HCT116 (cell line): ENCODE results near the gene COMMD4. TPM values are rescaled to one million over a fixed set of nuclear protein-coding genes. Genes with fewer than 3 reads are reported as not detected.

Experiments
- ATAC-seq: fragments of 200-7000 bp; cut with Tn5 transposase; 2 replicates; pipeline ENCODE4 v1.9.1; 2020; ENCODE audit warnings: mild to moderate bottlenecking, moderate library complexity
- BruUV-seq: library from RNA; stranded (reverse); fragments of 400-500 nt; replicated peaks from 2 replicates; lab custom pipeline; 2021; lab: Mats Ljungman, UMichigan
- CTCF ChIA-PET: fragments of 300-600 bp; sonication (Branson Sonifier 250); formaldehyde crosslinking; loops from one replicate; lab custom pipeline; 2021; ENCODE audit warnings: antibody characterized with exemption; lab: Charles Lee
- POLR2A ChIA-PET: fragments of 300-600, 350-600 bp; sonication (Branson Sonifier 250); formaldehyde crosslinking; loops from one replicate; lab custom pipeline; 2021; ENCODE audit warnings: antibody characterized with exemption; lab: Charles Lee
- RAD21 ChIA-PET, 2 experiments: fragments of 300-600 bp; sonication (Branson Sonifier 250); formaldehyde crosslinking; loops; one replicate each; lab custom pipeline; 2023; ENCODE audit warnings: low total read pairs in 2 of 2; ENCODE audit not compliant: uncharacterized antibody in 2 of 2, unreplicated experiment in 2 of 2, low non-redundant PET in 1 of 2; lab: Charles Lee
- DNase-seq: peaks from one replicate; pipeline ENCODE4 v3.0.0-alpha.2; 2010; ENCODE audit warnings: low read depth, low spot score
- H2AFZ ChIP-seq: fragments of 200-600 bp; shearing (Covaris generic), sonication (generic); 2 replicates; pipeline ENCODE4 v1.6.1; 2017; ENCODE audit warnings: low read depth, mixed run types, mixed read lengths, antibody characterized with exemption, low read length; ENCODE audit not compliant: poor library complexity, severe bottlenecking
- H3K27ac ChIP-seq: 2 replicates; pipeline ENCODE4 v1.5.1; 2012; ENCODE audit warnings: low read depth, low read length
- H3K27me3 ChIP-seq: fragments of 200-600 bp; sonication (generic); 2 replicates; pipeline ENCODE4 v1.6.1; 2016; ENCODE audit warnings: mixed run types, low read length, mixed read lengths; ENCODE audit not compliant: insufficient read depth
- H3K36me3 ChIP-seq, 2 experiments: fragments of 200-500 bp in 1 of 2; fragments of 200-600 bp in 1 of 2; sonication (Bioruptor generic) in 1 of 2; sonication (generic) in 1 of 2; 2 replicates each; pipeline versions ENCODE4 v1.5.1 to v1.6.1; 2014 to 2016; ENCODE audit warnings: low read length in 2 of 2, inconsistent platforms in 1 of 2, mixed read lengths in 1 of 2, mixed run types in 1 of 2; ENCODE audit not compliant: insufficient read depth in 2 of 2, control insufficient read depth in 1 of 2
- H3K4me1 ChIP-seq, 2 experiments: fragments of 200-600 bp in 1 of 2; sonication (generic) in 1 of 2; 2 replicates each; pipeline versions ENCODE4 v1.5.1 to v1.6.1; 2012 to 2017; ENCODE audit warnings: low read length in 2 of 2, inconsistent platforms in 1 of 2, mild to moderate bottlenecking in 1 of 2, mixed read lengths in 1 of 2, mixed run types in 1 of 2, moderate library complexity in 1 of 2; ENCODE audit not compliant: insufficient read depth in 2 of 2, control insufficient read depth in 1 of 2
- H3K4me2 ChIP-seq: fragments of 200-600 bp; sonication (generic); 2 replicates; pipeline ENCODE4 v1.6.1; 2017; ENCODE audit warnings: mixed run types, low read length, mixed read lengths
- H3K4me3 ChIP-seq, 2 experiments: fragments of 200-600 bp in 1 of 2; sonication (generic) in 1 of 2; replicated peaks in 1 of 2; 2 replicates each; pipeline ENCODE4 v1.5.1; 2011 to 2016; ENCODE audit warnings: low read length in 2 of 2, control low read depth in 1 of 2, low read depth in 1 of 2, mild to moderate bottlenecking in 1 of 2, mixed read lengths in 1 of 2, mixed run types in 1 of 2
- H3K79me2 ChIP-seq: fragments of 200-600 bp; sonication (generic); 2 replicates; pipeline ENCODE4 v1.6.1; 2017; ENCODE audit warnings: mild to moderate bottlenecking, mixed run types, low read length, moderate library complexity, mixed read lengths; ENCODE audit not compliant: insufficient read depth
- H3K9ac ChIP-seq: fragments of 200-600 bp; sonication (generic); 2 replicates; pipeline ENCODE4 v1.6.1; 2016; ENCODE audit warnings: low read length, mixed read lengths
- H3K9me2 ChIP-seq: fragments of 200-600 bp; sonication (generic), shearing (Covaris generic); 2 replicates; pipeline ENCODE4 v1.6.1; 2017; ENCODE audit warnings: mixed run types, mild to moderate bottlenecking, moderate library complexity; ENCODE audit not compliant: insufficient read depth
- H3K9me3 ChIP-seq, 2 experiments: fragments of 200-500 bp in 1 of 2; fragments of 200-600 bp in 1 of 2; sonication (Bioruptor generic) in 1 of 2; sonication (generic) in 1 of 2; 2 replicates each; pipeline ENCODE4 v1.6.1; 2014 to 2017; ENCODE audit warnings: low read length in 2 of 2, mixed read lengths in 2 of 2, inconsistent platforms in 1 of 2, low read depth in 1 of 2, mild to moderate bottlenecking in 1 of 2, mixed run types in 1 of 2, moderate library complexity in 1 of 2; ENCODE audit not compliant: control insufficient read depth in 1 of 2, insufficient read depth in 1 of 2
- H4K20me1 ChIP-seq: fragments of 200-600 bp; sonication (generic), shearing (Covaris generic); 2 replicates; pipeline ENCODE4 v1.6.1; 2017; ENCODE audit warnings: mixed run types, mild to moderate bottlenecking, moderate library complexity; ENCODE audit not compliant: insufficient read depth
- ATF3 ChIP-seq: IDR thresholded peaks from 2 replicates; pipeline ENCODE4 v1.6.1; 2012
- CTCF ChIP-seq, 3 experiments: fragments of 200-600 bp in 1 of 3; sonication (generic) in 1 of 3; IDR thresholded peaks in 2 of 3; conservative IDR thresholded peaks in 1 of 3; 2 replicates each; pipeline ENCODE4 v1.5.1; 2012 to 2017; ENCODE audit warnings: low read depth in 2 of 3, low read length in 2 of 3, antibody characterized with exemption in 1 of 3, borderline replicate concordance in 1 of 3, control low read depth in 1 of 3, mild to moderate bottlenecking in 1 of 3, mixed read lengths in 1 of 3, mixed run types in 1 of 3, moderate library complexity in 1 of 3; ENCODE audit not compliant: insufficient read depth in 1 of 3
- ELF1 ChIP-seq: IDR thresholded peaks from 2 replicates; pipeline ENCODE4 v1.6.1; 2012; ENCODE audit warnings: low read depth, borderline replicate concordance
- EZH2 ChIP-seq: fragments of 200-600 bp; sonication (generic); IDR thresholded peaks from 2 replicates; pipeline ENCODE4 v1.6.1; 2017; ENCODE audit warnings: antibody characterized with exemption, mixed run types
- JUND ChIP-seq: IDR thresholded peaks from 2 replicates; pipeline ENCODE4 v1.6.1; 2012
- POLR2AphosphoS5 ChIP-seq: IDR thresholded peaks from 2 replicates; pipeline ENCODE4 v1.6.1; 2011; ENCODE audit warnings: mild to moderate bottlenecking, low read depth, low read length, moderate library complexity
- SP1 ChIP-seq: IDR thresholded peaks from 2 replicates; pipeline ENCODE4 v1.6.1; 2012; ENCODE audit warnings: low read depth
- SRF ChIP-seq: IDR thresholded peaks from 2 replicates; pipeline ENCODE4 v1.6.1; 2012; ENCODE audit warnings: low read depth
- TCF7L2 ChIP-seq: IDR thresholded peaks from 2 replicates; pipeline ENCODE4 v1.7.0; 2011; ENCODE audit warnings: borderline replicate concordance, inconsistent platforms; ENCODE audit not compliant: insufficient read depth, insufficient read length; ENCODE audit errors: extremely low read depth
- ZBTB33 ChIP-seq: IDR thresholded peaks from 2 replicates; pipeline ENCODE4 v1.6.1; 2011; ENCODE audit warnings: mild to moderate bottlenecking, low read length, moderate library complexity; ENCODE audit not compliant: insufficient replicate concordance; ENCODE audit errors: extremely low read depth
- intact Hi-C: fragments of 100-400 bp; cut with micrococcal nuclease; formaldehyde crosslinking; loops from 2 replicates; pipeline ENCODE4 v1.10.0; 2022
- total RNA-seq: library from RNA; stranded (reverse); gene quantifications from one replicate; pipeline ENCODE4 v1.2.1, GENCODE V29; 2021; ENCODE audit not compliant: unreplicated experiment

The COMMD4 gene
- total RNA-seq, 1 experiment from 2014 or later, result 141 TPM

DNA sequence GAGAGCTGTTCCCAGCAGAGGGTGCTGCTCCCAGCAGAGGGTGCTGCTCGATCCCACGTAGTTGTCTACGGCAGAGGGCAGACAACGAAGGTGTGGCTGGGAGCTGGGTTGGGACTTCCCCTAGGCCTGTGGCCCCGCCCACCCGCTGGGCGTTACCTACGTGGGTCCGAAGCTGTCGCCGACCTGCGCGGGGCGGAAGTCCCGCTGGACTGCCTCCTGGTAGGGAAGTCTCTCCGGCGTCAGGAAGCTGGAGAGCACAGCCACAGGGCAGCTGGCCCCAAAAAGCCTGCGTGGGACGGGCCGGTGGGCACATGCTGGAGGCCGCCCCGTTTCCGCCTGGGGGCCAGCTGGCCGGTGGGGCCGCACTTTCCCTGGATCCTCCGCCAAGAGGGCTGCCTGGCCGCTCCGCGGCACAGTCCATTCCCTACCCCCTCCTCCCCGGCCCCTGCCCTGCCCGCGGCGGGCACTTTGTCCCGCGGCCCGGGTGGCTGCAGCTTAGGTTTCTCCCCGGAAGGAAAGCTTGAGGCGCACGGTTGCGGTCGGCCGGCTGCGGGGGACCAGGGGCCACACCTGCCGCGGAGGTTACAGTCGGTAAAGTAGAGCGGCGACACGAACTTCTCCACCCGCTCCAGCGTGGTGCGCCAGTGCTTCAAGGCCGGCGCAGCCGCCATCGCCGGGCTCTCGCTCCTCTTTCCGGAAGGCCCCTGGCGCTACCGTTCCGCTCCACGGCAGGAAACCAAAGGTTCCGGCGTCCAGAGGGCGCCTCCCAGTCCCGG, 32.2 kb downstream of the COMMD4 start, which contains the start of gene MAN2C1 (continued):
- peak; percentile 57; the same call in 1 of the 2 replicates for TF ChIP-seq ELF1
- TF ChIP-seq ZBTB33, result no peak
- TF ChIP-seq, all 23 proteins: peak for 13

- intact Hi-C loops, result loop anchor here (1.0 to 5.0 kb wide), 4 partner anchors 259 to 315 kb away; partner anchors contain the start of genes IMP3 and SNUPN
- POLR2A ChIA-PET, result interaction anchor here (1.0 to 3.1 kb wide), 12 partner anchors 10 to 344 kb away, joined by 3 to 39 read pairs (median 6); partner anchors contain the start of genes CSPG4, IMP3, SIN3A and SNUPN
- Histone ChIP-seq H3K4me1 (peaks cover 11 to 23% of the 10 kb centered on the region in 2 experiments), H4K20me1 (no peaks in the 10 kb centered on the region), H3K79me2 (peaks cover 7% of the 10 kb centered on the region), H3K4me3 (peak overlapping the region; percentile 68 to 84), H3K9ac (peak overlapping the region; percentile 96), H2AFZ (no peak overlapping the region), H3K9me2 (no peaks in the 10 kb centered on the region), H3K27ac (peak overlapping the region; percentile 95), H3K27me3 (no peaks in the 10 kb centered on the region), H3K4me2 (peak overlapping the region; percentile 80), H3K9me3 (no peaks in the 10 kb centered on the region), H3K36me3 (peaks cover 26% of the 10 kb centered on the region in 2 experiments)
- RAD21 ChIA-PET, result interaction anchor here (0.5 to 1.6 kb wide), 5 partner anchors 83 to 433 kb away, joined by 3 to 9 read pairs (median 5); partner anchors contain the start of gene SIN3A (in 1 of the 2)
- ATAC-seq (no peak), DNase-seq (no peak)
- BruUV-seq, result TSS peak; percentile 75
- no peak for TF ChIP-seq CTCF (IDR thresholded peaks at IDR 0.05 in 2 of 3, conservative IDR thresholded peaks at IDR 0.05 in 1 of 3; ENCODE audit: borderline replicate concordance in 1 of 3, insufficient read depth in 1 of 3, low read depth in 2 of 3, low read length in 2 of 3)
- TF ChIP-seq TCF7L2, result no peak
- TF ChIP-seq SP1, result no peak
- no peak for TF ChIP-seq EZH2
- TF ChIP-seq ELF1, result no peak
- TF ChIP-seq ZBTB33, result no peak
- no peak for TF ChIP-seq JUND
- TF ChIP-seq ATF3, result no peak
- TF ChIP-seq SRF, result no peak
- TF ChIP-seq POLR2AphosphoS5, result no peak
- CTCF ChIA-PET, result interaction anchor here (0.9 to 2.5 kb wide), 12 partner anchors 33 to 747 kb away, joined by 3 to 34 read pairs (median 5); partner anchors contain the start of genes IMP3, SIN3A and SNX33
These were observed 32.9 kb downstream of the COMMD4 start for GRCh38 chr15:75368689-75369239.
